M059J (cell line): ENCODE measurements around the gene CCNF. TPM values are rescaled to one million over a fixed set of nuclear protein-coding genes. Genes with fewer than 3 reads are reported as not detected.
"Not testable (repeated sequence)": the region's sequence is repeated elsewhere in the genome, so short reads cannot be mapped to it uniquely, and the experiment has no call there.

Experiments used
- DNase-seq: peaks from one replicate; pipeline ENCODE4 v3.0.0-alpha.2; 2012; ENCODE audit warnings: low read depth
- total RNA-seq: library from RNA; depleted of rRNA; stranded (reverse); fragments of >200 nt; shearing (Covaris generic); gene quantifications from 2 replicates; pipeline ENCODE4 v1.2.3, GENCODE V29; 2014

The CCNF gene
- total RNA-seq, 1 experiment from 2014 or later = 53.2 TPM

DNA sequence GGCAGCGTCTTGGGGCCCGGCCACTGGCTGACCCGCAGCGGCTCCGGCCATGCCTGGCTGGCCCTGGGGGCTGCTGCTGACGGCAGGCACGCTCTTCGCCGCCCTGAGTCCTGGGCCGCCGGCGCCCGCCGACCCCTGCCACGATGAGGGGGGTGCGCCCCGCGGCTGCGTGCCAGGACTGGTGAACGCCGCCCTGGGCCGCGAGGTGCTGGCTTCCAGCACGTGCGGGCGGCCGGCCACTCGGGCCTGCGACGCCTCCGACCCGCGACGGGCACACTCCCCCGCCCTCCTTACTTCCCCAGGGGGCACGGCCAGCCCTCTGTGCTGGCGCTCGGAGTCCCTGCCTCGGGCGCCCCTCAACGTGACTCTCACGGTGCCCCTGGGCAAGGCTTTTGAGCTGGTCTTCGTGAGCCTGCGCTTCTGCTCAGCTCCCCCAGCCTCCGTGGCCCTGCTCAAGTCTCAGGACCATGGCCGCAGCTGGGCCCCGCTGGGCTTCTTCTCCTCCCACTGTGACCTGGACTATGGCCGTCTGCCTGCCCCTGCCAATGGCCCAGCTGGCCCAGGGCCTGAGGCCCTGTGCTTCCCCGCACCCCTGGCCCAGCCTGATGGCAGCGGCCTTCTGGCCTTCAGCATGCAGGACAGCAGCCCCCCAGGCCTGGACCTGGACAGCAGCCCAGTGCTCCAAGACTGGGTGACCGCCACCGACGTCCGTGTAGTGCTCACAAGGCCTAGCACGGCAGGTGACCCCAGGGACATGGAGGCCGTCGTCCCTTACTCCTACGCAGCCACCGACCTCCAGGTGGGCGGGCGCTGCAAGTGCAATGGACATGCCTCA is 42.6 kb downstream of the CCNF start:
- DNase-seq = no peak

GRCh38 chr16:2472488-2472864 is 43.2 kb downstream of the CCNF start:
- no peak for DNase-seq

GRCh38 chr16:2472885-2473445 is 43.7 kb downstream of the CCNF start:
- no peak for DNase-seq

- peak; percentile 43 for DNase-seq
Measured at GRCh38 chr16:2473446-2473926, 44.2 kb downstream of the CCNF start.

GRCh38 chr16:2473999-2474876 is 45.0 kb downstream of the CCNF start:
- DNase-seq = peak; percentile 47

- peak; percentile 79 for DNase-seq
Measured at GRCh38 chr16:2474877-2475412, 45.7 kb downstream of the CCNF start, which contains the start of gene TBC1D24. Gene TBC1D24, plus strand, starts transcription at chr16:2475127. Its CDS starts 21,022 bp downstream, at chr16:2496149.

DNA sequence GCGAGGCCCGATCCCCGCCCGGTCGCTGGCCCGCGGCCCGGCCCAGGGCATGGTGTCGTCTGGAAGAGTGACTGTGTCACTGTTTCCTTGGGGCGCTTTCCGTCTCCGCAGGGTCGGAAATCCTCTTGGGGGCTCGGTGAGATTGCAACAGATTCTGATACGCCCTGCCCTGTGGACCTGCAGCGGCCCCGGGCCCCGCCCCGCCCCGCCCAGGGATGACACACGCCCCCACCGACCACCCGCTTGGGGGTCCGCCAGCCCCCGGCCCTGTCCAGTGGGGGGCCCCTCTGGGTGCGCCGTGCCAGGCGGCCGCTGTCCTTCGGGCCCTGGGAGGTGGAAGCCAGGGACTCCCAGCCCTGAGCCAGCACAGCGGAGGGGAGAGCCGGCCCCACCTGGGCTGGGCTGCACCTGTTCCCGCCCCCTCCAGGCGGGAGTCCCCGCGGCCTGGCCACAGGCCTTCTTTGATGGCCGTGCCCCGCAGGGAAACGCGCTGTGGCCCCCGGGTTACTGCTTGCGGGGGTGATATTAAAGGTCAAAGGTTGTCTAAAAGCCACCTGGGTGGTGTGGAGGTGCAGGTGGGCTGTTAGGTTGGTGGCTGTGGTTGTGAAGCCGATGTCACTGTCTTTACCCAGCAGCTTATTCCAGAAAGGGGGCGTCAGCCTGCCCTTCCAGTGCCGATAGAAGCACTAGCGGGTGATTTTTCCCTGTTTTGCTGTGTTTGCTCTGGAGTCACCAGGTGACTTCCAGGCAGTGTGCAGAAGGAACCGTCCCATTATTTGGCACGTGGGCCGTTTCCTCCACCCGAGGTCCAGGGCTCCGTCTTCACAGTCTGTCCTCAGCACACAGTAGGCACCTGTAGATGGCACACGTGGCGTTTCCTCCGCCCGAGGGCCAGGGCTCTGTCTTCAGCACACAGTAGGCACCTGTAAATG is 46.4 kb downstream of the CCNF start:
- no peak for DNase-seq

DNA sequence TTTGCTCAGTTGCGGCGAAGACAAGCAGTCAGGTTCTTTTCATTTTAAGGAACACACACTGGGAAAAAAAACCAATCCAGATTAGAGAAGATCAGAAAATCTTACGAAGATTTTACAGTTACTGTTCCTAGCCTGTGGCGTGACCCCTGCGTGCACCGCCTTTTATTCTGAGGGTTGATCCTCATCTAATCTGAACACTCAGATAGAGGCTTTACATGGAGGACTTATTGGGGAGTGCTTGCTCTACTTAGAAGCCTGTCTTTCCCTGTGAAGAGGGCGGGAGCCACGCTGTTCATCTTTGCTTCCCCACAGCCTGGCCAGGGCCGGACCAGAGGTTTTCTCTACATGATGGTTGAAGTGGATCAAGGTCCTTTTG is 47.1 kb downstream of the CCNF start:
- DNase-seq = no peak

DNA sequence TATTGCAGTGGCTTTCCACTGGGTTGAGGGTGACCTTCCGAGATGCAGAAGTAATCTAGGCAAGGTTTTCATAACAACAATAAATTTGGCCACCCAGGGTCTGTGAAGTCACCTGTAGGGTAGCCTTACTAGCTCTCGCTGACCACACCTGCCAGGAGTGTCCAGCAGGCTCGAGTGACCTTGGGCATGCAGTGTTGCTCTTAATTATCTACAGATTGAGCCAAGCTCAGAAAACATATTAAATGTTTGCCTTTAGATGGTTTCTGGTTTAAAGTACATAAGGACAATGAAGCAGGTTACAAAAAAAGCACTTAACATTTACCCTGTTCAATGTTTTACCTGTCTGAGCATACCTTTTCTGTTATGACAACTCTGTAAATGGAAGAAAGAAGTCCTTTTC is 47.5 kb downstream of the CCNF start:
- DNase-seq = no peak

GRCh38 chr16:2477327-2477726 is 48.1 kb downstream of the CCNF start:
- DNase-seq = no peak

DNA sequence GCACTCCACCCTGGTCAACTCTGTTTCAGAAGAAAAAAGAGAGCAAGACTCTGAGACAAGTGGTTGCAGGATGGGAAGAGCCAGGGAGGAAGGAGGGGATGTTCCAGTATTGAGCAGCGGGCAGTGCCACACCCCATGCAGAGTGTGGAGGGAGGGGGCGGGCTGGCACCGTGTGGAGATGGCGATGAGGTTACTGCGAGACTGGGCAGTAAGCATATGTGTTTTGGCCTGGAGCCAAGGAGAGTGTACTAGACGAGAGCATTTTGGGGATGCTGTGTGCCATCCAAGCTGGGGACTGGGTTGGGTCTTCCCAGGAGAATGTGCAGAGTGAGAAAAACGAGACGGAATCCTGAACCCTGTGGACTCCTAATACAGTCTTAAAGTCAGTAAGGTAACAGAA is 49.0 kb downstream of the CCNF start:
- DNase-seq = no peak

- not testable (repeated sequence) for DNase-seq
Measured at GRCh38 chr16:2479996-2480395, 50.7 kb downstream of the CCNF start.

DNA sequence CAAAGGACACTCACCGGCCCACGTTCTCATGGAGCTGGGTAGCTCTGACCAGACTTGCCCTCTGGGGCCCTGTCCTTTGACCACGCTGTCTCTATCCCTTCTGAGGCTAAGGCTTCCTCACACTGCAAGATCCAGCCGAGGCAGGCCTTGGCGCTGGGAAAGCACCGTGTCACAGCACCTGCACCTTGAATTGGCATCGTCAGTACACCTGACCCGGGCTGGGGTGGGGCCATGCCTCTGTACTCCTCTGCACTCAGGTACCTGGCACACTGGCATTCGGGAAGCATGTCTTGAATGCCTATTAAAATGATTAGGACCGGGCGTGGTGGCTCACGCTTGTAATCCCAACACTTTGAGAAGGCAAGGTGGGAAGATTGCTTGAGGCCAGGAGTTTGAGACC is 51.7 kb downstream of the CCNF start:
- DNase-seq = no peak

DNA sequence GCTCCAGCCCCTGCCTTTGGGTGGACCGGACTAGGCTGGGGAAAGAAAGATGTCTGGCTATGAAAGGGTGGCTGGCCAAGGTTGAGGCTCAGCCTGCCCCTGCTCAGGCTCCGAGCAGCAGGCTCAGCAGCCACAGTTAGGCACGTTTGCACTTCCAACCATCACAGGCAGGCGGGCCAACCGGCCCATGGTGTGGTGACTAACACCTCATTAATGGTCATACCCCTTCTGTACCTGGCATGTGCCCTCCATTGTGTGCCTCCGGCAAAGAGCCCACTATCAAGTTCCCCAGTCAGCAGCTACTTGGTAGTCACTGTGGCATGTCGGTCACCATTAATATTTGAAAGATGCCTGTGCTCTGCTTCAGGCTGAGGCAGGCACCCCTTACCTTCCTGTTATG is 52.4 kb downstream of the CCNF start:
- no peak for DNase-seq

GRCh38 chr16:2482249-2482648 is 53.0 kb downstream of the CCNF start:
- DNase-seq = no peak

GRCh38 chr16:2482708-2483534 is 53.7 kb downstream of the CCNF start:
- peak; percentile 34 for DNase-seq

DNA sequence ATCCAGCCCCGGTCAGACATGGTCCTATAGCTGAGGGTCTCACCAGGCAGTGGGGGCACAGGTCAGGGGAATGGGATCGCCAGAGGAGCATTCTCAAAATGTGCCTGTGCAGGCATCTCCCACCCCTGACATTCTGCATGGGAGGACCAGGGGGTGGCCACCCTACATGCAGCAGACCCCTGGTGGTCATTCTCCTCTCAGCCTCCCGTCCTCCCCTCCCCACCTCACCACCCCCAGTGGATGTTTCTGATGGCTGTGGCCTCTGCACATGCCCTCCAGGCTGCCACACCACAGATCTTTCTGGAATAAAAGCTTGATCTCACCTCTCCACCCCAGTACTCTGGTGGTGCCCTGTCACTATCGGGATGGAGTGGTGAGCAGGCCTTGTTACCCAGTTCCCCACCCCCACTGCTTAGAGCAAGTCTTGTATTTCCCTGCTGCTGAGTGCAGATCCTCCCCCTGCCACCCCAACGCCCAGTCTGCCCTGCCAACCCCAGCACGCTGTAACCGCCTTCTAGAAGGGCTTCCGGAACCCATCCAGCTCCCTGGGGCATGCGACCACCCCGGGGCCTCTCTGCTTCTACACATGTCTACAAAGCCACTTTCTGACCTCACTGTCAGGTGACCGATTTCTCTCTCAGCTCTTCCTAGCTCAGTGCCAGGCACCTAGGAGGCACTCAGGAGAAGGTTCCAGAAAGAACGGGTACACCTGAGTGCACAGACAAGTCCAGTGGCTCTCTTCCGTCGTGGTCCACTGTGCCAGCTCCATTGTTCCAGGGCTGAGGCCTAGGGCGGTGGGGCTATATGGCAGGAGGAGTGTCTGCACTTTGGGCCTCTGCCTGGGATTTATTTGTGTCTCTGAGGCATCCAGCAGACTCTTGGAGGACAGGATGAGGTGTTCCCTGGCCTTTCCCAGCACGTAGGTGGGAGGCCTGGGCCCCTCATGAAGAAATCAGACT is 55.0 kb downstream of the CCNF start:
- no peak for DNase-seq

- no peak for DNase-seq
Measured at GRCh38 chr16:2484898-2485508, 55.8 kb downstream of the CCNF start.
